ENCODE measurements around the gene CACFD1. TPM values are rescaled to one million over a fixed set of nuclear protein-coding genes. Genes with fewer than 3 reads are reported as not detected.
A peak's percentile ranks its signal among the peaks of the same experiment; 100 is the strongest.

CACFD1 gene
- total RNA-seq, 2 donors from 2014 or later = 15.8 to 19.5 TPM

DNA sequence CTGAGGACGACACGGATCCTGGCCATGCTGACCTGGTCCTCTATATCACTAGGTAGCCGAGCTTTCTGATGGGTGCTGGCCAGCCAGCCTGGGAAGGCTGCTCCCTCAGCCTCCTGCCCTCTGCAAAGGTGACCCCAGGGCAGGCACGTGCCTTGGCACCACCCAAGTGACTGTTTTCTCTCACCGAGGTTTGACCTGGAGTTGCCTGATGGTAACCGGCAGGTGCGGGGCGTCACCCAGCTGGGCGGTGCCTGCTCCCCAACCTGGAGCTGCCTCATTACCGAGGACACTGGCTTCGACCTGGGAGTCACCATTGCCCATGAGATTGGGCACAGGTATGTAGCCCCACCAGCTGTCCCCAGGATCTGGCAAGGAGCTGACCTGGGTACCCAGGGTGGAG lies 33.8 kb upstream of the CACFD1 start:
- Histone ChIP-seq H3K4me3 (no peak overlapping the region), H3K27ac (no peak overlapping the region), H3K27me3 (replicated peaks; ENCODE audit: insufficient read depth) (no peaks in the 10 kb centered on the region), H3K36me3 (no peaks in the 10 kb centered on the region), H3K4me1 (ENCODE audit: control insufficient read depth in 1 of 2, low read depth in 2 of 2) (no peaks in the 10 kb centered on the region), H3K9me3 (no peaks in the 10 kb centered on the region)
- DNase-seq (ENCODE audit: low spot score) = no peak
- TF ChIP-seq, protein P1, sequence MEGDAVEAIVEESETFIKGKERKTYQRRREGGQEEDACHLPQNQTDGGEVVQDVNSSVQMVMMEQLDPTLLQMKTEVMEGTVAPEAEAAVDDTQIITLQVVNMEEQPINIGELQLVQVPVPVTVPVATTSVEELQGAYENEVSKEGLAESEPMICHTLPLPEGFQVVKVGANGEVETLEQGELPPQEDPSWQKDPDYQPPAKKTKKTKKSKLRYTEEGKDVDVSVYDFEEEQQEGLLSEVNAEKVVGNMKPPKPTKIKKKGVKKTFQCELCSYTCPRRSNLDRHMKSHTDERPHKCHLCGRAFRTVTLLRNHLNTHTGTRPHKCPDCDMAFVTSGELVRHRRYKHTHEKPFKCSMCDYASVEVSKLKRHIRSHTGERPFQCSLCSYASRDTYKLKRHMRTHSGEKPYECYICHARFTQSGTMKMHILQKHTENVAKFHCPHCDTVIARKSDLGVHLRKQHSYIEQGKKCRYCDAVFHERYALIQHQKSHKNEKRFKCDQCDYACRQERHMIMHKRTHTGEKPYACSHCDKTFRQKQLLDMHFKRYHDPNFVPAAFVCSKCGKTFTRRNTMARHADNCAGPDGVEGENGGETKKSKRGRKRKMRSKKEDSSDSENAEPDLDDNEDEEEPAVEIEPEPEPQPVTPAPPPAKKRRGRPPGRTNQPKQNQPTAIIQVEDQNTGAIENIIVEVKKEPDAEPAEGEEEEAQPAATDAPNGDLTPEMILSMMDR (IDR thresholded peaks at IDR 0.05) = no peak
- ATAC-seq (ENCODE audit: insufficient number of reproducible peaks, low FRiP score, low read depth) = no peak

DNA sequence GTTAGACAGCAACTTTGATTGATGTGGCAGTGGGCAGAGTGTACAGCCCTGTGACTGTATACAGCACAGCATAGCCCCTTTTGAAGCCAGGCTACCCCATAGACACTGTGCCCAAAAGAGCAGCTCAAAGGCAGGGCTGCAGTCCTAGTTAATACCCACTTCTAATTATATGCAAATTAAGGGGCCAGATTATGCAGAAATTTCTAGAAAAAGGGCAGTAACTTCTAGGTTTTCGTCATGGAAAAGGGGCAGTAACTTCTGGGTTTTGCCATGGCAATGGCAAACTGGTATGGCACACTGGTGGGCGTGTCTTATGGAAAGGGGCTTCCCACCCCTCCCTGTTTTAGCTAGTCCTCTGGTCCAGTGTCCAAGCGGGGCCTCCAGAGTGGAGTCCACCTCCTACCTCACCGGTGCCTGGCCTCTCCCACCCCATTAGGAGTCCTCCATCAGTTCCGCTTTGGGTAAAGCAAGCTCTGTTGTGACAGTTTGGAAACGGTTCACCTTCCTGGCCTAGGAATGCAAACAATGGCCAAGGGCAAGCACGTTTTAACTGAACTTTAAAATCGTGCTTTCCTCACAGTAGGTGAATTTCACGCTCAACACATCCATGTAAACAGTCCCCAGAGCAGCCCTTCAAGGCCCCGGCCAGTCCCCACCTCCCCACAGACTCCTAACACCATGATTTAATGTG lies 32.0 kb upstream of the CACFD1 start:
- DNase-seq (ENCODE audit: low spot score) (no peak), ATAC-seq (ENCODE audit: insufficient number of reproducible peaks, low FRiP score, low read depth) (no peak)
- H3K9me3 ChIP-seq = no peaks in the 10 kb centered on the region
- no peaks in the 10 kb centered on the region for H3K27me3 ChIP-seq (replicated peaks; ENCODE audit: insufficient read depth)
- no peak overlapping the region for H3K27ac ChIP-seq
- H3K4me1 ChIP-seq (ENCODE audit: control insufficient read depth in 1 of 2, low read depth in 2 of 2) = no peaks in the 10 kb centered on the region
- TF ChIP-seq, protein P1 (IDR thresholded peaks at IDR 0.05) = no peak
- no peak overlapping the region for H3K4me3 ChIP-seq
- no peaks in the 10 kb centered on the region for H3K36me3 ChIP-seq

GRCh38 chr9:133428617-133429101 lies 31.1 kb upstream of the CACFD1 start:
- ATAC-seq (ENCODE audit: insufficient number of reproducible peaks, low FRiP score, low read depth) (no peak), DNase-seq (ENCODE audit: low spot score) (no peak)
- H3K4me3 ChIP-seq = peak overlapping the region; percentile 41
- TF ChIP-seq, protein P1 (IDR thresholded peaks at IDR 0.05) = no peak
- H3K9me3 ChIP-seq = no peaks in the 10 kb centered on the region
- no peaks in the 10 kb centered on the region for H3K4me1 ChIP-seq (ENCODE audit: control insufficient read depth in 1 of 2, low read depth in 2 of 2)
- H3K36me3 ChIP-seq = no peaks in the 10 kb centered on the region
- no peak overlapping the region for H3K27ac ChIP-seq
- H3K27me3 ChIP-seq (replicated peaks; ENCODE audit: insufficient read depth) = no peaks in the 10 kb centered on the region

DNA sequence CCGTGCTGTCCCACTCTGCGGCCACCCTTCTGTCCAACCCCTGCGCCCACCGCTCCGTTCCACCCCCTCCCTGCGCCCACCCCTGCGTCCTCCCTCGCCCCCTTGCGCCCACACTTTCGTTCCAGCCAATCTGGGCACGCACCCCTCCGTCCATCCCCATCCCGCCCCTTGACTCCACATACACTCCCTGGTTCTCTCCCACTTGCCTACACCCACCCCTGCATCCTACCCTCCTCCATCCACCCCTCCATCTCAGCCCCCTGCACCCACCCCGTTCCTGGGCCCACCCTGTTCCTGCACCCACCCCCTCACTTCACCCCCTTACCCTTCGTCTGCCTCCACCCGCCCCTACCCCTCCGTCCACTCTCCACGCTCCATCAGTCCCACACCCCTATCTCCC lies 30.6 kb upstream of the CACFD1 start:
- Histone ChIP-seq H3K36me3 (no peaks in the 10 kb centered on the region), H3K9me3 (no peaks in the 10 kb centered on the region), H3K4me1 (ENCODE audit: control insufficient read depth in 1 of 2, low read depth in 2 of 2) (no peaks in the 10 kb centered on the region), H3K4me3 (no peak overlapping the region), H3K27me3 (replicated peaks; ENCODE audit: insufficient read depth) (no peaks in the 10 kb centered on the region), H3K27ac (no peak overlapping the region)
- ATAC-seq (ENCODE audit: insufficient number of reproducible peaks, low FRiP score, low read depth) (no peak), DNase-seq (ENCODE audit: low spot score) (no peak)
- TF ChIP-seq, protein P1 (IDR thresholded peaks at IDR 0.05) = no peak

- Histone ChIP-seq H3K36me3 (no peaks in the 10 kb centered on the region), H3K4me1 (ENCODE audit: control insufficient read depth in 1 of 2, low read depth in 2 of 2) (no peaks in the 10 kb centered on the region), H3K27me3 (replicated peaks; ENCODE audit: insufficient read depth) (no peaks in the 10 kb centered on the region), H3K27ac (no peak overlapping the region), H3K4me3 (no peak overlapping the region), H3K9me3 (no peaks in the 10 kb centered on the region)
- ATAC-seq (ENCODE audit: insufficient number of reproducible peaks, low FRiP score, low read depth) (no peak), DNase-seq (ENCODE audit: low spot score) (no peak)
- TF ChIP-seq, protein P1 (IDR thresholded peaks at IDR 0.05) = no peak
Measured at GRCh38 chr9:133429641-133430161, 30.1 kb upstream of the CACFD1 start.

Measured in thoracic aorta (tissue), 2 donors.